H54 (cell line): ENCODE data around the gene POLR3E.
A peak's percentile ranks its signal among the peaks of the same experiment; 100 is the strongest.

Source experiments
- DNase-seq: peaks from one replicate; pipeline ENCODE4 v3.0.0; 2011; ENCODE audit warnings: low spot score, mixed read lengths; ENCODE audit not compliant: insufficient read length
- FAIRE-seq: peaks from 3 replicates; lab custom pipeline; 2011; peaks lifted over from hg19 to GRCh38; lab: Jason Lieb, UNC
- POLR2A ChIP-seq: IDR thresholded peaks from 2 replicates; pipeline ENCODE4 v1.6.1; 2011; ENCODE audit warnings: low read depth, mild to moderate bottlenecking, low read length

POLR3E gene, protein sequence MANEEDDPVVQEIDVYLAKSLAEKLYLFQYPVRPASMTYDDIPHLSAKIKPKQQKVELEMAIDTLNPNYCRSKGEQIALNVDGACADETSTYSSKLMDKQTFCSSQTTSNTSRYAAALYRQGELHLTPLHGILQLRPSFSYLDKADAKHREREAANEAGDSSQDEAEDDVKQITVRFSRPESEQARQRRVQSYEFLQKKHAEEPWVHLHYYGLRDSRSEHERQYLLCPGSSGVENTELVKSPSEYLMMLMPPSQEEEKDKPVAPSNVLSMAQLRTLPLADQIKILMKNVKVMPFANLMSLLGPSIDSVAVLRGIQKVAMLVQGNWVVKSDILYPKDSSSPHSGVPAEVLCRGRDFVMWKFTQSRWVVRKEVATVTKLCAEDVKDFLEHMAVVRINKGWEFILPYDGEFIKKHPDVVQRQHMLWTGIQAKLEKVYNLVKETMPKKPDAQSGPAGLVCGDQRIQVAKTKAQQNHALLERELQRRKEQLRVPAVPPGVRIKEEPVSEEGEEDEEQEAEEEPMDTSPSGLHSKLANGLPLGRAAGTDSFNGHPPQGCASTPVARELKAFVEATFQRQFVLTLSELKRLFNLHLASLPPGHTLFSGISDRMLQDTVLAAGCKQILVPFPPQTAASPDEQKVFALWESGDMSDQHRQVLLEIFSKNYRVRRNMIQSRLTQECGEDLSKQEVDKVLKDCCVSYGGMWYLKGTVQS

DNA sequence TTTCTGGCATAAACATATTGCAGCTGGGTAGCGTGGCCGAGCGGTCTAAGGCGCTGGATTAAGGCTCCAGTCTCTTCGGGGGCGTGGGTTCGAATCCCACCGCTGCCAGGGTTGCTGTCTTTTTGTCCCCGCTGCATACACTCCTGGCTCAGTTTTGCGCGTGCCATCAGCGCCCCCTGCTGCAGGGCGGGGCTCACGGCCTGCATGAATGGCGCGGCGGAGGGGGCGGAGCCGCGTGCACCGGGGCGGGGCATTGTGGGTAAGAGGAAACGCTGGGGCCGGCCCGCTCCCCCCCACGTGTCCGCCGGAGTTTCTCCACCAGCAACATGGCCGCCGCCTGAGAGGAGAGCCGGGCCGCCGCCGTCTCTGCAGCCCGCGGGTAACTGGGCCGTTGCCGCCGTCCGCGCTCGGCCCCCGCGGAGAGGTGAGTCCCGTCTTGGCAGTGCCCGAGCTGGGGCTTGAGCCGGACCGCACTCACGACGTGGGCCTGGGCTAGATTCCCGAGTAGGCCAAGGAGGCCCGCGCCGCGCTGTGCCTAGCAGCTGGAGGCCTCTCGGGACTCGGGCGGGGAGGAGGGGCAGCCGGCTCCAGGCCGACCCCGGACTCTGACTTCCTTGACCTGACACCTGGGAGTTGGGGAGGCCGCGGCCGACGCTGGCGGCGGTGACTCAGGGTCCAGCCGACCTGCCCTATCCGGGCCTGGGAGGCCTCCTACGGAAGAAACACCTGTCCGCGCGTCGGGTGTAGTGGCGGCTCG, at the start of gene POLR3E:
Gene POLR3E (plus strand): TSS at position 296 of the 757 bp plus-strand sequence. CDS start 5,560 bp downstream, outside the sequence.
- FAIRE-seq (no peak), DNase-seq (peak; percentile 86)
- TF ChIP-seq POLR2A = peak; percentile 52

- FAIRE-seq (no peak), DNase-seq (peak; percentile 42)
- TF ChIP-seq POLR2A = no peak
These were observed 46.7 kb upstream of the POLR3E start for GRCh38 chr16:22250522-22250921.

DNA sequence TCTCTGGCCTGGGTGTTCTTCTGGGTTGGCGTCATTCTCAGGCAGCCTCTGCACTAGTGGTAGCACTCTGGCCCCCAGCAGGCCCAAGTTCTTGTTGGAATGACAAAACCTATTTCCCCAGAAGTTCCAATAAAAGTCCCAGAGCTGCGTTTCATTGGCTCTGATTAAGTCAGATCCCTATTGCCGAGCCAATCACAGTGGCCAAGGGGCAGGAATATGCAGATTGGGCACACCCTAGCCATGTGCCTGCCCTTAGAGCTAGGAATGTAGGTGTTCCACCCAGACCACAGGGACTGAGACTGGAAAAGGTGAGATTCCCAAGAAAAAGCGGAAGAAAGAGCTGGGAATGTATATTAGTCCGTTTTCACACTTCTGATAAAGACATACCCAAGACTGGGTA, 44.9 kb upstream of the POLR3E start:
- TF ChIP-seq POLR2A = no peak
- FAIRE-seq (no peak), DNase-seq (no peak)

DNA sequence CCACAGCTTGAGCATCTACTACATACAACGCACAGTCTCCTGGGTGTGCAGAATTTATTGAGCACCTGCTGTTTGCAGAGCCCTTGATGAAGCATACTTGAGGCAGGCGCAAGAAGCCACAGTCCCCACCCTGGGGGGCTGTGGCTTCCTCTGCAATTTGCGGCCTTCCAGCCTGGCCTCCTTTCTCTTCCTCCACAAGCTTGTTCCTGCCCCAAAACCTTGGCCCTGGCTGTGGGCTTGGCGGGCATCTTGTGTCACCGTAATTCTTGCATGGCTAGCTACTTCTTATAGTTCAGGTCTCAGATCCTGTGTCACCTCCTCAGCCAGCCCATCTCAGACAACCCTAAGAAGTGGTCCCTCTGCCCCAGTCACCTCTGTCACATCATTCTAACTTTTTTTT, 43.9 kb upstream of the POLR3E start:
- DNase-seq = no peak
- no peak for TF ChIP-seq POLR2A
- no peak for FAIRE-seq

GRCh38 chr16:22255335-22255734, 41.9 kb upstream of the POLR3E start:
- FAIRE-seq = no peak
- TF ChIP-seq POLR2A = no peak
- DNase-seq = no peak

- FAIRE-seq = no peak
- no peak for TF ChIP-seq POLR2A
- no peak for DNase-seq
These were observed 39.8 kb upstream of the POLR3E start for GRCh38 chr16:22257440-22257839.

- DNase-seq = no peak
- no peak for FAIRE-seq
- no peak for TF ChIP-seq POLR2A
These were observed 36.7 kb upstream of the POLR3E start for GRCh38 chr16:22260490-22260889.

- TF ChIP-seq POLR2A = no peak
- DNase-seq (no peak), FAIRE-seq (no peak)
These were observed 34.7 kb upstream of the POLR3E start for GRCh38 chr16:22262460-22262859.

- no peak for TF ChIP-seq POLR2A
- no peak for DNase-seq
- no peak for FAIRE-seq
These were observed 32.4 kb upstream of the POLR3E start for GRCh38 chr16:22264786-22265185.

GRCh38 chr16:22265351-22265750, 31.9 kb upstream of the POLR3E start:
- no peak for TF ChIP-seq POLR2A
- DNase-seq = no peak
- FAIRE-seq = no peak

GRCh38 chr16:22266546-22266945, 30.7 kb upstream of the POLR3E start:
- TF ChIP-seq POLR2A = no peak
- no peak for DNase-seq
- FAIRE-seq = no peak

- no peak for DNase-seq
- FAIRE-seq = no peak
- TF ChIP-seq POLR2A = no peak
These were observed 29.4 kb upstream of the POLR3E start for GRCh38 chr16:22267764-22268163.

DNA sequence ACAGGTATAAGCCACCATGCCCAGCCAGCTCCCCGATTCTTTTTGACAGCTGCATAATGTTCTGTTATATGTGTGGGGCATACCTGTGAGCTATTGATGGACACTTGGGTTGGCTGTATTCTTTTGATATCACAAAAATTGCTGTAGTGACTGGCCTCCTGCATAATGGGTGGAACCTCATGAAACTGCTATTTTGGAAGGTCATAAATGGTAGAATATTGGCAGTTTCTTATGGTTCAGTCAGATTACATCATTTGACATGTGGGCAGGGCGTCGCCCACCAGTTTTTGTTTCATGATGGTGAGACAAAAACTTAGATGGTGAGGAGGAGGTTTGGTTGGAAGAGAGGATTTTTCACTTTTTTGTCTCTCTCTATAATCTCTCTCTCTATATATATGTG, 26.7 kb upstream of the POLR3E start:
- TF ChIP-seq POLR2A = no peak
- DNase-seq (no peak), FAIRE-seq (no peak)

- DNase-seq (no peak), FAIRE-seq (no peak)
- TF ChIP-seq POLR2A = no peak
These were observed 24.1 kb upstream of the POLR3E start for GRCh38 chr16:22272870-22273650.
